ENCODE measurements around the gene L1TD1.

DNA sequence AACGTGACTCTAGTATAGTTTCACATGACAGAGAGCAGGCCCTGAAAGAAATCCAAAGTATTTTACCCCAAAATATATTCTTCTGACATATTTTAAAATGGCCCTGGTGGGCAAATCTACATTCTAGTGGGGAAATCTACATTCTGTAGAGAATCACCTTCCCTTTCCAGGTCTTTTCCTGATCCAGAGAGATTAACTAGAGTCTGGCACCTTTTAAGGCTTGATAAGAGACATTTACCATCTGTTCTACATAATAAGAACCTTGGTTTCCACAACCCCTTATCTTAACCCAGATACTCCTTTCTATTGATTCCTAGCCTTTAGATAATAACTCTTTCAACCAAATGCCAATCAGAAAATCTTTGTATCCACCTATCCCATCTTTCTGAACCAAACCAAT lies 17.0 kb upstream of the L1TD1 start:
- TF ChIP-seq POLR2A (IDR thresholded peaks at IDR 0.05), result no peak
- TF ChIP-seq, protein P1, sequence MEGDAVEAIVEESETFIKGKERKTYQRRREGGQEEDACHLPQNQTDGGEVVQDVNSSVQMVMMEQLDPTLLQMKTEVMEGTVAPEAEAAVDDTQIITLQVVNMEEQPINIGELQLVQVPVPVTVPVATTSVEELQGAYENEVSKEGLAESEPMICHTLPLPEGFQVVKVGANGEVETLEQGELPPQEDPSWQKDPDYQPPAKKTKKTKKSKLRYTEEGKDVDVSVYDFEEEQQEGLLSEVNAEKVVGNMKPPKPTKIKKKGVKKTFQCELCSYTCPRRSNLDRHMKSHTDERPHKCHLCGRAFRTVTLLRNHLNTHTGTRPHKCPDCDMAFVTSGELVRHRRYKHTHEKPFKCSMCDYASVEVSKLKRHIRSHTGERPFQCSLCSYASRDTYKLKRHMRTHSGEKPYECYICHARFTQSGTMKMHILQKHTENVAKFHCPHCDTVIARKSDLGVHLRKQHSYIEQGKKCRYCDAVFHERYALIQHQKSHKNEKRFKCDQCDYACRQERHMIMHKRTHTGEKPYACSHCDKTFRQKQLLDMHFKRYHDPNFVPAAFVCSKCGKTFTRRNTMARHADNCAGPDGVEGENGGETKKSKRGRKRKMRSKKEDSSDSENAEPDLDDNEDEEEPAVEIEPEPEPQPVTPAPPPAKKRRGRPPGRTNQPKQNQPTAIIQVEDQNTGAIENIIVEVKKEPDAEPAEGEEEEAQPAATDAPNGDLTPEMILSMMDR (IDR thresholded peaks at IDR 0.05), result no peak

All from body of pancreas (tissue), 4 donors.